ENCODE measurements around the gene KIF5A. TPM values are rescaled to one million over a fixed set of nuclear protein-coding genes. Genes with fewer than 3 reads are reported as not detected.
A peak's percentile ranks its signal among the peaks of the same experiment; 100 is the strongest.

KIF5A gene
- total RNA-seq, 1 experiment from 2014 or later: 3.0 TPM

- DNase-seq (ENCODE audit: low read depth, low spot score) (no peak), ATAC-seq (no peak)
- POLR2A ChIA-PET: no interaction called here
- H3K4me1 ChIP-seq (ENCODE audit: control insufficient read depth, insufficient read depth, low read length): peaks cover 36% of the 10 kb centered on the region
- in situ Hi-C loops (cut with HindIII; ENCODE audit: low pct_unique_long_range_greater_than_20kb, low sequenced_read_pairs) (no loop called here), intact Hi-C loops (cut with micrococcal nuclease; ENCODE audit: unreplicated experiment) (no loop called here)
- TF ChIP-seq CTCF (IDR thresholded peaks at IDR 0.05) (no peak), POLR2AphosphoS5 (IDR thresholded peaks at IDR 0.05; ENCODE audit: low read depth, low read length) (no peak), REST (IDR thresholded peaks at IDR 0.05; ENCODE audit: insufficient read depth in 1 of 2, low read depth in 2 of 2, low read length in 1 of 2) (no peak), TCF7L2 (IDR thresholded peaks at IDR 0.05; ENCODE audit: low read depth, low read length) (no peak), SIN3A (IDR thresholded peaks at IDR 0.05; ENCODE audit: borderline replicate concordance, insufficient read depth, low read depth, low read length) (no peak)
- peaks cover 12% of the 10 kb centered on the region; the same call in 1 of the 2 replicates for H3K36me3 ChIP-seq (ENCODE audit: control insufficient read depth, insufficient read depth, low read length)
- H3K27me3 ChIP-seq (ENCODE audit: control insufficient read depth, insufficient read depth, low read length): no peaks in the 10 kb centered on the region
- no peaks in the 10 kb centered on the region for H3K9me3 ChIP-seq (ENCODE audit: control insufficient read depth, insufficient read depth, low read depth, low read length)
- peak overlapping the region; percentile 97 for H3K27ac ChIP-seq (ENCODE audit: low read length)
- CTCF ChIA-PET: no interaction called here
- H3K4me3 ChIP-seq (ENCODE audit: low read depth in 2 of 2, low read length in 2 of 2): peak overlapping the region; percentile 85 to 86
- BruUV-seq (replicated peaks): TSS peak; percentile 60
These were observed 26.7 kb upstream of the KIF5A start for GRCh38 chr12:57522887-57523705.

- in situ Hi-C loops (cut with HindIII; ENCODE audit: low pct_unique_long_range_greater_than_20kb, low sequenced_read_pairs): no loop called here
- DNase-seq (ENCODE audit: low read depth, low spot score) (no peak), ATAC-seq (no peak)
- peaks cover 31% of the 10 kb centered on the region for H3K4me1 ChIP-seq (ENCODE audit: control insufficient read depth, insufficient read depth, low read length)
- ChIA-PET CTCF (interaction anchor here (0.9 kb wide), 1 partner anchor 68 kb away, joined by 3 read pairs; no protein-coding TSS in a partner anchor), POLR2A (no interaction called here)
- peak overlapping the region; percentile 85 to 86 for H3K4me3 ChIP-seq (ENCODE audit: low read depth in 2 of 2, low read length in 2 of 2)
- TF ChIP-seq TCF7L2 (IDR thresholded peaks at IDR 0.05; ENCODE audit: low read depth, low read length) (no peak), REST (IDR thresholded peaks at IDR 0.05; ENCODE audit: insufficient read depth in 1 of 2, low read depth in 2 of 2, low read length in 1 of 2) (no peak), SIN3A (IDR thresholded peaks at IDR 0.05; ENCODE audit: borderline replicate concordance, insufficient read depth, low read depth, low read length) (no peak), POLR2AphosphoS5 (IDR thresholded peaks at IDR 0.05; ENCODE audit: low read depth, low read length) (no peak)
- H3K9me3 ChIP-seq (ENCODE audit: control insufficient read depth, insufficient read depth, low read depth, low read length): no peaks in the 10 kb centered on the region
- peaks cover 12% of the 10 kb centered on the region; the same call in 1 of the 2 replicates for H3K36me3 ChIP-seq (ENCODE audit: control insufficient read depth, insufficient read depth, low read length)
- peak overlapping the region; percentile 97 for H3K27ac ChIP-seq (ENCODE audit: low read length)
- no TSS peak for BruUV-seq (replicated peaks)
- no peaks in the 10 kb centered on the region for H3K27me3 ChIP-seq (ENCODE audit: control insufficient read depth, insufficient read depth, low read length)
- intact Hi-C loops (cut with micrococcal nuclease; ENCODE audit: unreplicated experiment): no loop called here
These were observed 25.9 kb upstream of the KIF5A start for GRCh38 chr12:57523706-57524614.
